KOPT-K1 (cell line): ENCODE data around the gene MPPED1.

Experiments used
- H3K27ac ChIP-seq: fragments of 200-600 bp; sonication (generic); 2 replicates; pipeline ENCODE4 v1.5.1; 2016; ENCODE audit warnings: antibody characterized with exemption, mild to moderate bottlenecking, low read depth, low read length; ENCODE audit not compliant: poor library complexity, severe bottlenecking
- H3K36me3 ChIP-seq: fragments of 200-600 bp; sonication (generic); 2 replicates; pipeline ENCODE4 v1.5.1; 2017; ENCODE audit warnings: antibody characterized with exemption, mild to moderate bottlenecking, low read length, moderate library complexity; ENCODE audit not compliant: insufficient read depth
- H3K9me3 ChIP-seq: fragments of 200-600 bp; sonication (generic); 2 replicates; pipeline ENCODE4 v1.5.1; 2017; ENCODE audit warnings: antibody characterized with exemption, low read length, mild to moderate bottlenecking; ENCODE audit not compliant: insufficient read depth, poor library complexity, severe bottlenecking

The MPPED1 gene

GRCh38 chr22:43399338-43399979, 12.4 kb upstream of the MPPED1 start:
- Histone ChIP-seq H3K9me3 (no peaks in the 10 kb centered on the region), H3K36me3 (no peaks in the 10 kb centered on the region), H3K27ac (no peak overlapping the region)

GRCh38 chr22:43399980-43400358, 11.8 kb upstream of the MPPED1 start:
- Histone ChIP-seq H3K36me3 (no peaks in the 10 kb centered on the region), H3K9me3 (no peaks in the 10 kb centered on the region), H3K27ac (no peak overlapping the region)

- no peaks in the 10 kb centered on the region for H3K36me3 ChIP-seq
- no peaks in the 10 kb centered on the region for H3K9me3 ChIP-seq
- no peak overlapping the region for H3K27ac ChIP-seq
Observed at GRCh38 chr22:43400449-43400848, 11.4 kb upstream of the MPPED1 start.

DNA sequence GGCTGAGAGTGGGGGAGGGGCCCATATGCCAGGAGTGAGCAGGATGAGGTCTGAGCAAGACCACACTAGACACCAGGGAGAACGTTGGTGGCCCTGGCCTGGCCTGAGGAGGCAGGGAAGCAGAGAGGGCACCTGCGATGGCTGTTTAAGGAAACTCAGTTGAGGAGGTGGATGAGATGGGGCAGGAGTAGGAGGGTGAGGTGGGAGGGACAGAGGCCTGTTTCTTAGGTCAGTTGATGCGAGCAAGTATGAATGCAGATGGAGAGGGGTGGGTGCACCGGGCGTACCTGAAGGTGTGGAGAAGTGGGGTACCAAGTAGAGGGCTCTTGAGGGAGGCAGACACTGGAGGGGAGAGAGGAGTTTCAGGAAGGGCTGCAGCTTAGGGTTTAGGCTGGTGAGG, 10.6 kb upstream of the MPPED1 start:
- Histone ChIP-seq H3K9me3 (no peaks in the 10 kb centered on the region), H3K36me3 (no peaks in the 10 kb centered on the region), H3K27ac (no peak overlapping the region)

- Histone ChIP-seq H3K9me3 (no peaks in the 10 kb centered on the region), H3K36me3 (no peaks in the 10 kb centered on the region), H3K27ac (no peak overlapping the region)
Observed at GRCh38 chr22:43401661-43402060, 10.2 kb upstream of the MPPED1 start.

- H3K9me3 ChIP-seq: no peaks in the 10 kb centered on the region
- no peaks in the 10 kb centered on the region for H3K36me3 ChIP-seq
- H3K27ac ChIP-seq: no peak overlapping the region
Observed at GRCh38 chr22:43402128-43402527, 9.7 kb upstream of the MPPED1 start.

GRCh38 chr22:43404673-43405385, 7.0 kb upstream of the MPPED1 start:
- H3K9me3 ChIP-seq: no peaks in the 10 kb centered on the region
- H3K36me3 ChIP-seq: no peaks in the 10 kb centered on the region
- no peak overlapping the region for H3K27ac ChIP-seq

- H3K9me3 ChIP-seq: no peaks in the 10 kb centered on the region
- H3K36me3 ChIP-seq: no peaks in the 10 kb centered on the region
- H3K27ac ChIP-seq: no peak overlapping the region
Observed at GRCh38 chr22:43406186-43406790, 5.5 kb upstream of the MPPED1 start.

- Histone ChIP-seq H3K27ac (no peak overlapping the region), H3K36me3 (no peaks in the 10 kb centered on the region), H3K9me3 (no peaks in the 10 kb centered on the region)
Observed at GRCh38 chr22:43407591-43407990, 4.2 kb upstream of the MPPED1 start.

GRCh38 chr22:43408009-43408408, 3.8 kb upstream of the MPPED1 start:
- no peaks in the 10 kb centered on the region for H3K9me3 ChIP-seq
- no peaks in the 10 kb centered on the region for H3K36me3 ChIP-seq
- H3K27ac ChIP-seq: no peak overlapping the region

GRCh38 chr22:43409046-43409445, 2.8 kb upstream of the MPPED1 start:
- Histone ChIP-seq H3K27ac (no peak overlapping the region), H3K36me3 (no peaks in the 10 kb centered on the region), H3K9me3 (no peaks in the 10 kb centered on the region)

- no peaks in the 10 kb centered on the region for H3K36me3 ChIP-seq
- H3K9me3 ChIP-seq: no peaks in the 10 kb centered on the region
- H3K27ac ChIP-seq: no peak overlapping the region
Observed at GRCh38 chr22:43409800-43410199, 2.0 kb upstream of the MPPED1 start.

DNA sequence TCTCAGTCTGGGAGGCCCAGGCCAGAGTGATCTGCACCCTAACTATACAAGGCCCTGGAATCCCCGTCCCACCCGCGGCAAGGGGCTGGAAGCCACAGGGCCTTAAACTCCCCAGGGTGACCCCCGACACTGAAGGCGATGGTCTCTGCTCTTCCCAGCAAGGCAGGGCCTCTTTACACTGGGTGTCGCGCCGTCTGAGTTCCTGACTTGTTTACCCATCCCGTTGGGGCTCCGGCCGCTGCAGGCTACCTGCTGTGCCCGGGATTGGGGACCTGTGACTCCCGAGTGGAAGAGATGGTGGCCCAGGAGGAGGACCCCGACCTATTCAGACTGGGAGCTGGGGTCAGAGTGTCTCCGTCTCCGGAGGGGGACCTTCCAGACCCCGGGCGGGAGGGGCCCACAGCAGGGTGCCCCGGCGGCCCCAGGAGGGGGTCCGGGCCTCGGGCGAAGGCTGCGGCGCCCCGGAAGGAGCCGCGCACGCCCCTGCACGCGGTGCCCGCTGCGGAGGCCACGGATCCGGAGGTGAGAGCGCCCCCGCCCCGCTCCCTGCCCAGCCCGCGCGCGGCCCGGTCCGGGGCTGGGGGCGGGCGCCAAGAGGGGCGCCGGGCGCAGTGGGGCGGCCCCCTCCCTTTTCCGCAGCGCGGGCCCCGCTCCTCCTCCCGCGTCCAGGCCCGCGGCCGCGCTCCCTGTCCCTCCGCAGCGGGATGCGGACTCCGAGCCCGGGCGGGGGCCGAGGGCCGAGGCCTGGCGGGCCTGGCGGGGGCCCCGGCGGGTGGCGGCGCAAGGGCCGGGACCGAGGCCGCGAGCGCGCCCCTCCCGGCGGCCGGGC, 560 bp upstream of the MPPED1 start:
- Histone ChIP-seq H3K9me3 (no peaks in the 10 kb centered on the region), H3K27ac (no peak overlapping the region), H3K36me3 (no peaks in the 10 kb centered on the region)

- H3K27ac ChIP-seq: no peak overlapping the region
- H3K9me3 ChIP-seq: no peaks in the 10 kb centered on the region
- H3K36me3 ChIP-seq: no peaks in the 10 kb centered on the region
Observed at GRCh38 chr22:43412808-43413795, 1.3 kb downstream of the MPPED1 start.
